Body of pancreas (tissue), 4 donors: ENCODE results near the gene TRIM37.

Source experiments
- POLR2A ChIP-seq, 3 donors: fragments of 450-650 bp; IDR thresholded peaks; one replicate each; pipeline ENCODE4 v1.6.1; 2016; ENCODE audit warnings: antibody characterized with exemption in 3 of 3, mild to moderate bottlenecking in 2 of 3
- TF ChIP-seq, protein P1 (sequence below), 7 experiments: fragments of 450-650 bp in 4 of 7; fragments of 200-600 bp in 3 of 7; sonication (generic) in 3 of 7; IDR thresholded peaks; one replicate each; pipeline ENCODE4 v1.5.1; 2016 to 2019; ENCODE audit warnings: antibody characterized with exemption in 7 of 7

GRCh38 chr17:59151006-59151405 is 44.3 kb upstream of the TRIM37 start:
- TF ChIP-seq, protein P1, sequence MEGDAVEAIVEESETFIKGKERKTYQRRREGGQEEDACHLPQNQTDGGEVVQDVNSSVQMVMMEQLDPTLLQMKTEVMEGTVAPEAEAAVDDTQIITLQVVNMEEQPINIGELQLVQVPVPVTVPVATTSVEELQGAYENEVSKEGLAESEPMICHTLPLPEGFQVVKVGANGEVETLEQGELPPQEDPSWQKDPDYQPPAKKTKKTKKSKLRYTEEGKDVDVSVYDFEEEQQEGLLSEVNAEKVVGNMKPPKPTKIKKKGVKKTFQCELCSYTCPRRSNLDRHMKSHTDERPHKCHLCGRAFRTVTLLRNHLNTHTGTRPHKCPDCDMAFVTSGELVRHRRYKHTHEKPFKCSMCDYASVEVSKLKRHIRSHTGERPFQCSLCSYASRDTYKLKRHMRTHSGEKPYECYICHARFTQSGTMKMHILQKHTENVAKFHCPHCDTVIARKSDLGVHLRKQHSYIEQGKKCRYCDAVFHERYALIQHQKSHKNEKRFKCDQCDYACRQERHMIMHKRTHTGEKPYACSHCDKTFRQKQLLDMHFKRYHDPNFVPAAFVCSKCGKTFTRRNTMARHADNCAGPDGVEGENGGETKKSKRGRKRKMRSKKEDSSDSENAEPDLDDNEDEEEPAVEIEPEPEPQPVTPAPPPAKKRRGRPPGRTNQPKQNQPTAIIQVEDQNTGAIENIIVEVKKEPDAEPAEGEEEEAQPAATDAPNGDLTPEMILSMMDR (IDR thresholded peaks at IDR 0.05): no peak
- TF ChIP-seq POLR2A (IDR thresholded peaks at IDR 0.05): no peak
